ENCODE data around the gene EIF2S1.
"Not testable (repeated sequence)": the region's sequence is repeated elsewhere in the genome, so short reads cannot be mapped to it uniquely, and the experiment has no call there.

EIF2S1 gene

DNA sequence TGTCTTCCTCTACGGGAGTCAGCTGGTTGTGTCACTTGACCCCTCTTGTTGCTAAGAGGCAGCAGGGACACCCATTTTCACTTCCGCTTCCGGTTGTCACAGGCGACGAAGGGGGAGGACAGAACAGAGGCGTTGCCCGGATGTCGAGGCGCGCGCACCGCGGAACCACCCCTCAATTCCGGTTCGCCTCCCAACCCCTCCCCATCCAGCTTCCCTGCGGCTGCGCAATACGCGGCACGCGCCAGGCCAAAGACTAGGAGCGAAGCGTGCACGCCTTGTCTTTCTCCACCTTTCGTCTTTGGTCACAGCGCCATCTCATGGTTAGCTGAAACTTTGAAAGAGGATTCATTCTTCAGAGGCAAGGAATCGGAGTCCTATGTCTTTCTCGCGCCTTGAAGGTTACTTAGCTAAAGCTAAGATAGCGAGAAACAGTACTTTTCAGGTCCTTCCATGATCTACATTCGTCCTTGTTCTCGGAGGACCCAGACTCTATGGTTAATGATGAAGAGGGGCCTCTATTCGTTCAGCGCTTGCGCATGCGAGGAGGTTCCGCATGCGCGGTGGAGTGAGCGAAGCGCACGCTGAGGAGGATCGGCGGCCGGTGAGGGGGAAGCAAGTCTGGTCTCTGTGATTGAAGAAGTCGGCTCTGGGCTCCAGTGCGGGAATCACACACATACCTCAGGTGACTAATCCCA is at the start of gene EIF2S1, which contains the start of gene ATP6V1D:
Gene EIF2S1, plus strand, starts transcription at position 554 of the 695 bp plus-strand sequence. CDS start 4,440 bp downstream, outside the sequence.
Gene ATP6V1D, minus strand, starts transcription at position 30 of the 695 bp plus-strand sequence. CDS start 106 bp downstream, outside the sequence.
- peaks cover 37% of the 10 kb centered on the region for H3K4me1 ChIP-seq (ENCODE audit: insufficient read depth, low read length)
- H3K36me3 ChIP-seq (ENCODE audit: insufficient read depth, low read length): peaks cover 8% of the 10 kb centered on the region

DNA sequence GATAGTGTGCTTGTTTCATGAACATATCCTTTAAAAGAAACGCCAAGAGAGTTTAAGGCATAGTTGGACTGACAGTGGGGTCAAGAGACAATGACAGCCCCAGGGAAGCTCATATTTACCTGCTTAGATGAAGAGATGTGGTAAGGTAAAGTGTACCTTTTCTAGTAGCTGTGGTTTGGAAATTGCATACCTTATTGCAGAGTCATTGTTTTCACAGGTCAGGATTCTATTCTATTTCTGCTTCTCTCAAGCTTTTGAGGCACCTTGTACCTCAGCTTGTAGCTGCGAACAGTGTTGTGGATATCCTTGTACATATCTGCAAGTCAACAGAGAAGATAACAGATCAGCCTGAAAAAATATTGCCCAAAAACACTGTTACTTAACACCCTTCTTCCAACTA is 48.3 kb upstream of the EIF2S1 start:
- no peak overlapping the region for H3K27ac ChIP-seq (ENCODE audit: low read depth, low read length)

More for the DNA sequence above, at the start of gene EIF2S1, which contains the start of gene ATP6V1D:
- no peaks in the 10 kb centered on the region for H3K9me3 ChIP-seq (ENCODE audit: low read length)
- H3K27ac ChIP-seq (ENCODE audit: low read depth, low read length): peak within 1 kb of the TSS; percentile 83
- H3K4me3 ChIP-seq (ENCODE audit: low read depth in 1 of 2, low read length in 2 of 2): peak within 1 kb of the TSS; percentile 69 to 98
- no peaks in the 10 kb centered on the region for H3K27me3 ChIP-seq (ENCODE audit: control insufficient read depth in 1 of 2, insufficient read depth in 2 of 2, low read length in 2 of 2)
- peak within 1 kb of the TSS; percentile 89 for H3K9ac ChIP-seq (ENCODE audit: low read length)

DNA sequence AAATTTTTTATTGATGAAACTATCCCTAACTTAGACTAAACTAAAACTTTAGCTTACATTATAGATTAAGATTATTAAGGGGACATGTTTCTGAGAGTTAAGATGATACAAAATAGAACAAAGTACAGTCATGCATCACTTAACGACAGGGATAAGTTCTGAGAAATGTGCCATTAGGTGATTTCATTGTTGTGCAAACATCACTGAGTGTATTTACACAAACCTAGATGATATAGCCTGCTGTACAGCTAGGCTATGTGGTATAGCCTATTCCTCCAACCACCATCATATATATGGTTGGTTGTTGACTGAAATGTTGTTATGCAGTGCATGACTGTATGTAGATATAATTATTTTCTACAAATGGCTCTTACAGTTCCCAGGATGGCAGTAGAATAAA is 47.0 kb upstream of the EIF2S1 start:
- Histone ChIP-seq H3K9ac (ENCODE audit: low read length) (no peak overlapping the region), H3K27ac (ENCODE audit: low read depth, low read length) (no peak overlapping the region), H3K36me3 (ENCODE audit: insufficient read depth, low read length) (peaks cover 6% of the 10 kb centered on the region), H3K4me3 (ENCODE audit: low read depth in 1 of 2, low read length in 2 of 2) (no peak overlapping the region), H3K9me3 (ENCODE audit: low read length) (no peaks in the 10 kb centered on the region), H3K27me3 (ENCODE audit: control insufficient read depth in 1 of 2, insufficient read depth in 2 of 2, low read length in 2 of 2) (no peaks in the 10 kb centered on the region), H3K4me1 (ENCODE audit: insufficient read depth, low read length) (no peaks in the 10 kb centered on the region)

More for the DNA sequence above, 48.3 kb upstream of the EIF2S1 start:
- Histone ChIP-seq H3K9ac (ENCODE audit: low read length) (no peak overlapping the region), H3K27me3 (ENCODE audit: control insufficient read depth in 1 of 2, insufficient read depth in 2 of 2, low read length in 2 of 2) (no peaks in the 10 kb centered on the region), H3K4me1 (ENCODE audit: insufficient read depth, low read length) (no peaks in the 10 kb centered on the region), H3K9me3 (ENCODE audit: low read length) (no peaks in the 10 kb centered on the region), H3K4me3 (ENCODE audit: low read depth in 1 of 2, low read length in 2 of 2) (no peak overlapping the region), H3K36me3 (ENCODE audit: insufficient read depth, low read length) (peaks cover 6% of the 10 kb centered on the region)

DNA sequence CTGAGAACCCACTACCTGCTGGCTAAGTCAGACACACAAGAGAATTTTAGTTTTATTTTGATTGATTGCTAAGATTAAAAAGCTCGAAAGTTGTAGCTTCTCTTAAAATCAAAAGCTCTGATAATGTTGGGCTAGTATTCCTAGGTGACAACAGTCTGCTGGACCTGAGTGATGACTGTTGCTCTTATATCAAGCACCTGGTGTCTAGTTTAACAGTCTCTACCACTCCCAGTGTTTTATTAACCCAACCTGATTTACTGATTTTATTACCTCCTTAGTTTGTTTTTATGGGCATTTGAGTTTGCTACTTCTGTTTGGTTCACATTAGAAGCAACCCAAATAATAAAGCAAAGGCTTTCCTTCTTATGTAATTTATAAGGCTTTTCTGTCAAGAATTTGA is 42.3 kb upstream of the EIF2S1 start:
- Histone ChIP-seq H3K27me3 (ENCODE audit: control insufficient read depth in 1 of 2, insufficient read depth in 2 of 2, low read length in 2 of 2) (no peaks in the 10 kb centered on the region), H3K4me3 (ENCODE audit: low read depth in 1 of 2, low read length in 2 of 2) (no peak overlapping the region), H3K9me3 (ENCODE audit: low read length) (no peaks in the 10 kb centered on the region), H3K9ac (ENCODE audit: low read length) (no peak overlapping the region), H3K36me3 (ENCODE audit: insufficient read depth, low read length) (peaks cover 17% of the 10 kb centered on the region), H3K27ac (ENCODE audit: low read depth, low read length) (no peak overlapping the region), H3K4me1 (ENCODE audit: insufficient read depth, low read length) (no peaks in the 10 kb centered on the region)

DNA sequence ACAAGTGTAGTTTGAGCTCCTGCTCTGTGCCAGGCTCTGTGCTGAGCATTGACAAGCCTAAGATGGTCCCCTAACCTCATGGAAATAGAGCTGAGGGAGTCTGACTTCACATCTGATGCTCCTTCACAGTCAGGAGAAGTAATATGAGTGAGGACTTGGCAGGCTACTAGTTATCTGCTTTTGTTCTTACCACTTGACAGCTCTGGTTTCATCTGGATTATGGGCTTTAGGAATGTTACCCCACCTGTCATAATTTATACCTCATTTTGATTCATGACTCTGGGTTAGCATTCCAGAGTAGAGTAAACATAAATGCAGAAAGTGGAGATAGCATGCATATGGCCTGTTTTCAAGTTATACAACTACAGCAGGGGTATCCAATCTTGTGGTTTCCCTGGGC is 41.0 kb upstream of the EIF2S1 start:
- Histone ChIP-seq H3K36me3 (ENCODE audit: insufficient read depth, low read length) (peaks cover 22% of the 10 kb centered on the region), H3K27ac (ENCODE audit: low read depth, low read length) (no peak overlapping the region), H3K9ac (ENCODE audit: low read length) (no peak overlapping the region), H3K4me3 (ENCODE audit: low read depth in 1 of 2, low read length in 2 of 2) (no peak overlapping the region), H3K4me1 (ENCODE audit: insufficient read depth, low read length) (no peaks in the 10 kb centered on the region), H3K9me3 (ENCODE audit: low read length) (no peaks in the 10 kb centered on the region), H3K27me3 (ENCODE audit: control insufficient read depth in 1 of 2, insufficient read depth in 2 of 2, low read length in 2 of 2) (no peaks in the 10 kb centered on the region)

- not testable (repeated sequence) for H3K9ac ChIP-seq (ENCODE audit: low read length); H3K4me3 ChIP-seq (ENCODE audit: low read depth in 1 of 2, low read length in 2 of 2); H3K9me3 ChIP-seq (ENCODE audit: low read length); H3K27ac ChIP-seq (ENCODE audit: low read depth, low read length); H3K27me3 ChIP-seq (ENCODE audit: control insufficient read depth in 1 of 2, insufficient read depth in 2 of 2, low read length in 2 of 2); H3K4me1 ChIP-seq (ENCODE audit: insufficient read depth, low read length)
- H3K36me3 ChIP-seq (ENCODE audit: insufficient read depth, low read length): peaks cover 18% of the 10 kb centered on the region
These were observed 30.5 kb upstream of the EIF2S1 start for GRCh38 chr14:67329666-67330065.

DNA sequence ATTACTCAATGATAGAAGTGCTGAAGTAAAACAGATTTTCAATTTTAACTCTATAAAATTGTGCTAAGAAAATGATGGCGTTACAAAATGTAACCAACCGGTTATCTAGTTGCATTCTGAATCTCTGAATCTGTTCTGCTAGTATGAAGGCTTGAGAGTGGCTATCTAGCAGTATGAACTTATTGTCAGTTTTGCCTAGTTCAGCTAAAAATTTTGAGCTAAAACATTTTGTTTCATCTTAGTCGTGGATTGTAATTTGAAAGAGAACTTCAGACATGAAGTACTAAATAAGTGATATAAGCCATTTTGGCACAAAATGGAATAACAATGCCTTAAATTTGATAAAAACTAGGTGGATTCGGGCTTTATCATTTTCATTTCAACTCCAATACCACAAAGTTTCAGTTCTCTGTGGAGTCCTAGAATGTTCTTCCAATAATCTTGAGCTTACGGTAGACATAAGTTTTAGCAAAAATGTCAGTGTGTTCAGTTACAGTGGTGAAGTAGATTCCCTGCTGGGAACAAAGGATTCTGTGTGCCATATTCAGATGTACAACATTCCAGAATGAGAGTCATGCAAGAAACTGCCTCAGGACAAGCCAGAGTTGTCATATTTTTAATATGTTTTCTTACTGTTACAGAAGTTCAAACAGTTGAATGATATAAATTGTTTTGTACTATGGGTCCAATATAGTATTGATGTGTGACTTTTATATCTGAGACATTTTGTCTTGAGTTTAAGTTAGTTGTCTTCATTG is 28.6 kb upstream of the EIF2S1 start:
- peaks cover 18% of the 10 kb centered on the region for H3K36me3 ChIP-seq (ENCODE audit: insufficient read depth, low read length)
- no peak overlapping the region for H3K9ac ChIP-seq (ENCODE audit: low read length)
- no peaks in the 10 kb centered on the region for H3K9me3 ChIP-seq (ENCODE audit: low read length)

GRCh38 chr14:67332468-67332867 is 27.7 kb upstream of the EIF2S1 start:
- H3K4me1 ChIP-seq (ENCODE audit: insufficient read depth, low read length): no peaks in the 10 kb centered on the region
- H3K36me3 ChIP-seq (ENCODE audit: insufficient read depth, low read length): peaks cover 18% of the 10 kb centered on the region
- H3K27ac ChIP-seq (ENCODE audit: low read depth, low read length): no peak overlapping the region
- no peak overlapping the region for H3K4me3 ChIP-seq (ENCODE audit: low read depth in 1 of 2, low read length in 2 of 2)
- H3K27me3 ChIP-seq (ENCODE audit: control insufficient read depth in 1 of 2, insufficient read depth in 2 of 2, low read length in 2 of 2): no peaks in the 10 kb centered on the region
- H3K9me3 ChIP-seq (ENCODE audit: low read length): no peaks in the 10 kb centered on the region
- no peak overlapping the region for H3K9ac ChIP-seq (ENCODE audit: low read length)

More for the DNA sequence above, 28.6 kb upstream of the EIF2S1 start:
- Histone ChIP-seq H3K4me1 (ENCODE audit: insufficient read depth, low read length) (no peaks in the 10 kb centered on the region), H3K27ac (ENCODE audit: low read depth, low read length) (no peak overlapping the region), H3K27me3 (ENCODE audit: control insufficient read depth in 1 of 2, insufficient read depth in 2 of 2, low read length in 2 of 2) (no peaks in the 10 kb centered on the region), H3K4me3 (ENCODE audit: low read depth in 1 of 2, low read length in 2 of 2) (no peak overlapping the region)

- no peak overlapping the region for H3K4me3 ChIP-seq (ENCODE audit: low read depth in 1 of 2, low read length in 2 of 2)
- H3K27me3 ChIP-seq (ENCODE audit: control insufficient read depth in 1 of 2, insufficient read depth in 2 of 2, low read length in 2 of 2): no peaks in the 10 kb centered on the region
- H3K36me3 ChIP-seq (ENCODE audit: insufficient read depth, low read length): peaks cover 35% of the 10 kb centered on the region
- no peaks in the 10 kb centered on the region for H3K9me3 ChIP-seq (ENCODE audit: low read length)
- no peak overlapping the region for H3K9ac ChIP-seq (ENCODE audit: low read length)
- no peaks in the 10 kb centered on the region for H3K4me1 ChIP-seq (ENCODE audit: insufficient read depth, low read length)
- no peak overlapping the region for H3K27ac ChIP-seq (ENCODE audit: low read depth, low read length)
These were observed 24.3 kb upstream of the EIF2S1 start for GRCh38 chr14:67335781-67336180.

GRCh38 chr14:67341231-67341630 is 18.9 kb upstream of the EIF2S1 start:
- peaks cover 44% of the 10 kb centered on the region for H3K36me3 ChIP-seq (ENCODE audit: insufficient read depth, low read length)
- H3K4me1 ChIP-seq (ENCODE audit: insufficient read depth, low read length); H3K9me3 ChIP-seq (ENCODE audit: low read length); H3K9ac ChIP-seq (ENCODE audit: low read length); H3K27ac ChIP-seq (ENCODE audit: low read depth, low read length); H3K27me3 ChIP-seq (ENCODE audit: control insufficient read depth in 1 of 2, insufficient read depth in 2 of 2, low read length in 2 of 2); H3K4me3 ChIP-seq (ENCODE audit: low read depth in 1 of 2, low read length in 2 of 2): not testable (repeated sequence)

DNA sequence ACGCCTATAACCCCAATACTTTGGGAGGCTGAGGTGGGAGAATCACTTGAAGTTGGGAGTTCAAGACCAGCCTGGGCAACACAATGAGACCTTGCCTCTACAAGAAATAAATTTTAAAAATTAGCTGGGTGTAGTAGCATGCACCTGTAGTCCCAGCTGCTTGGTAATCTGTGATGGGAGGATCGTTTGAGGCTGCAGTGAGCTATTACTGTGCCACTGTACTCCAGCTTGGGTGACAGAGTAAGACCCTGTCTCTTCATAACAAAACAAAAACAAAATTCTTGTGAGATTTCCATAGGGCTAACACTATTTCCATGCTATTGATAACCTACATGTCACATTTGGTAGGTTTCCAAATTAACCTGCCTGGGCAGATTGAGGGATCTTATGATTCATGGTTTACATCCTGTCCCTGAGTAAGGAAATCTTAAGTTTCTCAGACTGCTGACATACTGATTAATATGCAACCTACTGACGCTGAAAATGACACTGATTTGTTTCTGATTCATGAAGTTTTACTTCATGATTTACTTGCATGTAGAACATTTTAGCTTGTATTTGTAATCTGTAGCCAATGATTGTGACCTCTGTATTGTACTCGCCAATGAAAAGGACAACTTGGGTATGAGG is 16.4 kb upstream of the EIF2S1 start:
- H3K4me3 ChIP-seq (ENCODE audit: low read depth in 1 of 2, low read length in 2 of 2): no peak overlapping the region
- no peak overlapping the region for H3K9ac ChIP-seq (ENCODE audit: low read length)
- H3K4me1 ChIP-seq (ENCODE audit: insufficient read depth, low read length): no peaks in the 10 kb centered on the region
- no peaks in the 10 kb centered on the region for H3K9me3 ChIP-seq (ENCODE audit: low read length)
- H3K27me3 ChIP-seq (ENCODE audit: control insufficient read depth in 1 of 2, insufficient read depth in 2 of 2, low read length in 2 of 2): no peaks in the 10 kb centered on the region
- peaks cover 55% of the 10 kb centered on the region for H3K36me3 ChIP-seq (ENCODE audit: insufficient read depth, low read length)
- no peak overlapping the region for H3K27ac ChIP-seq (ENCODE audit: low read depth, low read length)
